Osteocyte (in vitro differentiated cells): Measurements from ENCODE around the gene PRKD1. TPM values are rescaled to one million over a fixed set of nuclear protein-coding genes. Genes with fewer than 3 reads are reported as not detected.

Source experiments
- DNase-seq: peaks from one replicate; pipeline ENCODE4 v3.0.0; 2021; ENCODE audit warnings: mixed read lengths; ENCODE audit not compliant: unreplicated experiment; ENCODE audit errors: extremely low spot score
- H3K27ac Mint-ChIP-seq: one replicate; pipeline ENCODE4 v1.8.0; 2021; ENCODE audit warnings: mild to moderate bottlenecking, mixed read lengths; ENCODE audit not compliant: unreplicated experiment
- H3K27me3 Mint-ChIP-seq: one replicate; pipeline ENCODE4 v1.8.0; 2021; ENCODE audit warnings: mixed read lengths; ENCODE audit not compliant: unreplicated experiment
- H3K36me3 Mint-ChIP-seq: one replicate; pipeline ENCODE4 v1.8.0; 2021; ENCODE audit warnings: mixed read lengths; ENCODE audit not compliant: unreplicated experiment
- H3K4me1 Mint-ChIP-seq: one replicate; pipeline ENCODE4 v1.8.0; 2021; ENCODE audit warnings: mixed read lengths; ENCODE audit not compliant: unreplicated experiment
- H3K4me3 Mint-ChIP-seq: one replicate; pipeline ENCODE4 v1.8.0; 2021; ENCODE audit warnings: mild to moderate bottlenecking, moderate library complexity, mixed read lengths; ENCODE audit not compliant: unreplicated experiment
- H3K9me3 Mint-ChIP-seq: one replicate; pipeline ENCODE4 v1.8.0; 2021; ENCODE audit warnings: mixed read lengths; ENCODE audit not compliant: unreplicated experiment
- CTCF ChIP-seq: fragments of 200-600 bp; sonication (generic); IDR thresholded peaks from 2 replicates; pipeline ENCODE4 v1.5.0; 2021; ENCODE audit warnings: antibody characterized with exemption, mild to moderate bottlenecking, moderate library complexity
- total RNA-seq: library from RNA; stranded (reverse); gene quantifications from 2 replicates; pipeline ENCODE4 v1.2.1, GENCODE V29; 2021

The PRKD1 gene
- total RNA-seq, 1 donor from 2014 or later, result 6.6 TPM

- no peak for DNase-seq
- no peaks in the 10 kb centered on the region for H3K4me1 Mint-ChIP-seq
- H3K36me3 Mint-ChIP-seq, result no peaks in the 10 kb centered on the region
- TF ChIP-seq CTCF, result no peak
- H3K4me3 Mint-ChIP-seq, result no peak overlapping the region
- H3K27me3 Mint-ChIP-seq, result peaks cover 19% of the 10 kb centered on the region
- H3K9me3 Mint-ChIP-seq, result no peaks in the 10 kb centered on the region
- no peak overlapping the region for H3K27ac Mint-ChIP-seq
These were observed 398.8 kb downstream of the PRKD1 start for GRCh38 chr14:29528889-29529288.

GRCh38 chr14:29527286-29527685, 400.4 kb downstream of the PRKD1 start:
- H3K27me3 Mint-ChIP-seq, result peaks cover 19% of the 10 kb centered on the region
- H3K4me3 Mint-ChIP-seq, result no peak overlapping the region
- no peaks in the 10 kb centered on the region for H3K9me3 Mint-ChIP-seq
- DNase-seq, result no peak
- H3K27ac Mint-ChIP-seq, result no peak overlapping the region
- H3K36me3 Mint-ChIP-seq, result no peaks in the 10 kb centered on the region
- no peaks in the 10 kb centered on the region for H3K4me1 Mint-ChIP-seq
- no peak for TF ChIP-seq CTCF
